PFSK-1 (cell line): ENCODE data around the gene MPP3.

ENCODE experiments used
- FOXP2 ChIP-seq: optimal IDR thresholded peaks from 2 replicates; pipeline ENCODE3; 2011; ENCODE audit warnings: borderline replicate concordance, control low read depth, inconsistent platforms; ENCODE audit not compliant: insufficient read depth; ENCODE audit errors: extremely low read length, extremely low read depth
- POLR2AphosphoS5 ChIP-seq: IDR thresholded peaks from 2 replicates; pipeline ENCODE4 v1.6.1; 2012; ENCODE audit warnings: low read depth, mild to moderate bottlenecking, control low read depth, low read length, moderate library complexity
- SIN3A ChIP-seq: IDR thresholded peaks from 2 replicates; pipeline ENCODE4 v1.6.1; 2012; ENCODE audit warnings: mild to moderate bottlenecking, low read length, moderate library complexity, borderline replicate concordance; ENCODE audit not compliant: insufficient read depth
- TAF1 ChIP-seq: IDR thresholded peaks from 2 replicates; pipeline ENCODE4 v1.6.1; 2012; ENCODE audit warnings: low read length, control low read depth, borderline replicate concordance; ENCODE audit not compliant: insufficient read depth
- TF ChIP-seq, protein P1 (sequence below), 2 experiments: IDR thresholded peaks; 2 replicates each; pipeline versions ENCODE4 v1.6.1 to v1.8.0; 2011 to 2012; ENCODE audit warnings: low read depth in 2 of 2, low read length in 2 of 2, control low read depth in 1 of 2, inconsistent platforms in 1 of 2, mild to moderate bottlenecking in 1 of 2, moderate library complexity in 1 of 2; ENCODE audit not compliant: insufficient read depth in 1 of 2

The MPP3 gene

DNA sequence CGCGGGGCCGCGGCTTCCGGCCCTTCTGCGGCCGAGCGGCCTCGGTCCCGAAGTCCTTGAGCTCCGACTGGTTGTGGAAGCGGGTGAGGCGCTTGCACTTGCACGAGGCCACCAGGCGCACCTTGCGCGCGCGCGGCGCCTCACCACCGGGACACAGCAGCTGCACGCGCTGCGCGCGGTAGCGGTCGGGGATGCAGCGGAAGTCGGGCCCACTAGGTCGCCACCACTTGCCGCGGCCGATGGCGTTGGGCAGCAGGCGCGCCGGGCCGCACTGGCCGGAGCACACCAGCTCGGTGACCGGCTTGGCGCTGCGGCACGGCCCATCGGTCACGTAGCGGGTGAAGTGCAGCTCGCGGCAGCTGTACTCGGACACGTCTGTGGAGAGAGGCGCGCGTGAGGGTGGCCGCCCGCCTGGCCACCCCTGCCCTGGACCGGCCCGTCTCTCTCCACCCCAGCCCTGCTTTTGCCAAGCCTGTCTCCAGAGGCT, 77.5 kb downstream of the MPP3 start:
- no peak for TF ChIP-seq FOXP2
- no peak for TF ChIP-seq TAF1
- TF ChIP-seq, protein P1, sequence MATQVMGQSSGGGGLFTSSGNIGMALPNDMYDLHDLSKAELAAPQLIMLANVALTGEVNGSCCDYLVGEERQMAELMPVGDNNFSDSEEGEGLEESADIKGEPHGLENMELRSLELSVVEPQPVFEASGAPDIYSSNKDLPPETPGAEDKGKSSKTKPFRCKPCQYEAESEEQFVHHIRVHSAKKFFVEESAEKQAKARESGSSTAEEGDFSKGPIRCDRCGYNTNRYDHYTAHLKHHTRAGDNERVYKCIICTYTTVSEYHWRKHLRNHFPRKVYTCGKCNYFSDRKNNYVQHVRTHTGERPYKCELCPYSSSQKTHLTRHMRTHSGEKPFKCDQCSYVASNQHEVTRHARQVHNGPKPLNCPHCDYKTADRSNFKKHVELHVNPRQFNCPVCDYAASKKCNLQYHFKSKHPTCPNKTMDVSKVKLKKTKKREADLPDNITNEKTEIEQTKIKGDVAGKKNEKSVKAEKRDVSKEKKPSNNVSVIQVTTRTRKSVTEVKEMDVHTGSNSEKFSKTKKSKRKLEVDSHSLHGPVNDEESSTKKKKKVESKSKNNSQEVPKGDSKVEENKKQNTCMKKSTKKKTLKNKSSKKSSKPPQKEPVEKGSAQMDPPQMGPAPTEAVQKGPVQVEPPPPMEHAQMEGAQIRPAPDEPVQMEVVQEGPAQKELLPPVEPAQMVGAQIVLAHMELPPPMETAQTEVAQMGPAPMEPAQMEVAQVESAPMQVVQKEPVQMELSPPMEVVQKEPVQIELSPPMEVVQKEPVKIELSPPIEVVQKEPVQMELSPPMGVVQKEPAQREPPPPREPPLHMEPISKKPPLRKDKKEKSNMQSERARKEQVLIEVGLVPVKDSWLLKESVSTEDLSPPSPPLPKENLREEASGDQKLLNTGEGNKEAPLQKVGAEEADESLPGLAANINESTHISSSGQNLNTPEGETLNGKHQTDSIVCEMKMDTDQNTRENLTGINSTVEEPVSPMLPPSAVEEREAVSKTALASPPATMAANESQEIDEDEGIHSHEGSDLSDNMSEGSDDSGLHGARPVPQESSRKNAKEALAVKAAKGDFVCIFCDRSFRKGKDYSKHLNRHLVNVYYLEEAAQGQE (IDR thresholded peaks at IDR 0.05; ENCODE audit: insufficient read depth in 1 of 2, low read depth in 2 of 2, low read length in 2 of 2), result no peak
- TF ChIP-seq POLR2AphosphoS5, result no peak
- TF ChIP-seq SIN3A, result no peak

DNA sequence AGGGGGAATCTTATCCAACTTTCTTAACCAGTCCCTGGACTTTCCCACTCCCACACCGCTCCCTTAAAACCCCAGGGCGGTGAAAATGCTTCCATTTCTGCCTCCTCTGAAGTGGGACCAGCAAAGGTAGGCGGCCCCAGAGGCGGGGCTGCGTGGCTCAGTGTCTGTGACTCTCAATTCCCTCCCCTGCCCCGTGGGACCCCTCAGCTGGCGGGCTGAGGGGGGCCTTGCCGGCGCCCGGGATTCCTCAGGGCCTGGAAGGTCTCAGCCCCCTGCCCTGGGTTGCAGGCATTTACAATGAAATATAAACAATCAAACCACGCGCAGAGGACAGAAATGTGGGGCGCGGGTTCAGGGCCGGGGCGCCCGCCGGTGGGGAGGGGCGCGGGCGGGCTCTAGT, 78.0 kb downstream of the MPP3 start:
- no peak for TF ChIP-seq POLR2AphosphoS5
- no peak for TF ChIP-seq SIN3A
- TF ChIP-seq TAF1, result no peak
- TF ChIP-seq FOXP2, result no peak
- TF ChIP-seq, protein P1 (IDR thresholded peaks at IDR 0.05; ENCODE audit: insufficient read depth in 1 of 2, low read depth in 2 of 2, low read length in 2 of 2), result no peak

DNA sequence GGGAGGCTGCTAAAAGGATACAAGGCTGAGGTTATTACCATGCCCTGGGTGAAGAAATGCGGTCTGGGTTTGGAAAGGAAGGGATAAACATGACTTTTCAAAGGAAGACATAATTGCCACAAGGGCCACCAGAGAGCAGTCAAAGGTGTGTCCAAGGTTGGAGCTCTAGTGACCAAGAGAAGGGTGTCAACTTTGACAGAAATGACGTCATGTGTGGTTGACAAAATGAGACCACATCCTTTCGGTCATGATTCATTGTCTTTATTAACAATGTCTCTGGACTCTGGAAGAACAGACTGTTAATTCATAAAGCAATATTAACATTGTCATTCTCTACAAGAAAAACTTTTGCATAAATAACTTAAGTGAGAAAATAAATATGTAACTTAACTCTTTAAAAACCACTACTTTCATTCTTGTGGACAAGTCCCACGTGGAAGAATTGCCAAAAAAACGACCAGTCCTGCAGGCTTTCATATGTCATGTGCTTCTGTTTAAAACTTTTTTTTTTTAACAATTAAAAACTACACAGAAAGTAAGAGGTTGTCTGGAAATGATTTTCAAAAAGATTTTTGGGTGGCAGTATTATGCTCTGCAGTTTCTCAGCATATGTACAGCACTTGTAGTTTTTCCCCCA, 79.3 kb downstream of the MPP3 start:
- TF ChIP-seq, protein P1 (IDR thresholded peaks at IDR 0.05; ENCODE audit: insufficient read depth in 1 of 2, low read depth in 2 of 2, low read length in 2 of 2), result no peak
- no peak for TF ChIP-seq TAF1
- no peak for TF ChIP-seq SIN3A
- no peak for TF ChIP-seq FOXP2
- no peak for TF ChIP-seq POLR2AphosphoS5
